ENCODE measurements around the gene SCN1A. TPM values are rescaled to one million over a fixed set of nuclear protein-coding genes. Genes with fewer than 3 reads are reported as not detected.

Gene SCN1A
- total and polyA plus RNA-seq, 2 of the 13 experiments (the other 11 are each of a cell fraction or from before 2014, with no cell fraction given) = 19.9 to 39.4 TPM

- TF ChIP-seq HDAC2 (CRISPR knock-in tag; IDR thresholded peaks at IDR 0.05) (peak; percentile 75), ZNF792 (CRISPR knock-in tag; IDR thresholded peaks at IDR 0.05) (peak; percentile 91; the same call in 1 of the 2 replicates), RARG (CRISPR knock-in tag; IDR thresholded peaks at IDR 0.05; ENCODE audit: low read depth) (peak; percentile 61; the same call in 1 of the 2 replicates), SATB2 (CRISPR knock-in tag; IDR thresholded peaks at IDR 0.05) (peak; percentile 69), SKI (IDR thresholded peaks at IDR 0.05; ENCODE audit: partially characterized antibody) (peak; percentile 71), ZSCAN21 (CRISPR knock-in tag; IDR thresholded peaks at IDR 0.05; ENCODE audit: borderline replicate concordance) (peak; percentile 80; the same call in 1 of the 2 replicates), ZNF512B (CRISPR knock-in tag; IDR thresholded peaks at IDR 0.05; ENCODE audit: borderline replicate concordance) (no peak), NKX3-1 (CRISPR knock-in tag; IDR thresholded peaks at IDR 0.05) (peak; percentile 63; the same call in 1 of the 2 replicates), U2AF2 (IDR thresholded peaks at IDR 0.05; ENCODE audit: low read depth, low read length) (no peak), ZBTB20 (CRISPR knock-in tag; IDR thresholded peaks at IDR 0.05; ENCODE audit: borderline replicate concordance, low read depth) (peak; percentile 69; the same call in 1 of the 2 replicates), KLF11 (CRISPR knock-in tag; IDR thresholded peaks at IDR 0.05) (peak; percentile 82; the same call in 1 of the 2 replicates), CSRNP2 (CRISPR knock-in tag; conservative IDR thresholded peaks at IDR 0.05; ENCODE audit: low read depth) (no peak), ZNF12 (CRISPR knock-in tag; IDR thresholded peaks at IDR 0.05) (0 out of 2 replicates have a peak, but pooled peaks have one; percentile 11)
- TF ChIP-seq, protein P1, sequence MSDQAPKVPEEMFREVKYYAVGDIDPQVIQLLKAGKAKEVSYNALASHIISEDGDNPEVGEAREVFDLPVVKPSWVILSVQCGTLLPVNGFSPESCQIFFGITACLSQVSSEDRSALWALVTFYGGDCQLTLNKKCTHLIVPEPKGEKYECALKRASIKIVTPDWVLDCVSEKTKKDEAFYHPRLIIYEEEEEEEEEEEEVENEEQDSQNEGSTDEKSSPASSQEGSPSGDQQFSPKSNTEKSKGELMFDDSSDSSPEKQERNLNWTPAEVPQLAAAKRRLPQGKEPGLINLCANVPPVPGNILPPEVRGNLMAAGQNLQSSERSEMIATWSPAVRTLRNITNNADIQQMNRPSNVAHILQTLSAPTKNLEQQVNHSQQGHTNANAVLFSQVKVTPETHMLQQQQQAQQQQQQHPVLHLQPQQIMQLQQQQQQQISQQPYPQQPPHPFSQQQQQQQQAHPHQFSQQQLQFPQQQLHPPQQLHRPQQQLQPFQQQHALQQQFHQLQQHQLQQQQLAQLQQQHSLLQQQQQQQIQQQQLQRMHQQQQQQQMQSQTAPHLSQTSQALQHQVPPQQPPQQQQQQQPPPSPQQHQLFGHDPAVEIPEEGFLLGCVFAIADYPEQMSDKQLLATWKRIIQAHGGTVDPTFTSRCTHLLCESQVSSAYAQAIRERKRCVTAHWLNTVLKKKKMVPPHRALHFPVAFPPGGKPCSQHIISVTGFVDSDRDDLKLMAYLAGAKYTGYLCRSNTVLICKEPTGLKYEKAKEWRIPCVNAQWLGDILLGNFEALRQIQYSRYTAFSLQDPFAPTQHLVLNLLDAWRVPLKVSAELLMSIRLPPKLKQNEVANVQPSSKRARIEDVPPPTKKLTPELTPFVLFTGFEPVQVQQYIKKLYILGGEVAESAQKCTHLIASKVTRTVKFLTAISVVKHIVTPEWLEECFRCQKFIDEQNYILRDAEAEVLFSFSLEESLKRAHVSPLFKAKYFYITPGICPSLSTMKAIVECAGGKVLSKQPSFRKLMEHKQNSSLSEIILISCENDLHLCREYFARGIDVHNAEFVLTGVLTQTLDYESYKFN (CRISPR knock-in tag; conservative IDR thresholded peaks at IDR 0.05) = peak; percentile 68
- TF ChIP-seq, protein P2, sequence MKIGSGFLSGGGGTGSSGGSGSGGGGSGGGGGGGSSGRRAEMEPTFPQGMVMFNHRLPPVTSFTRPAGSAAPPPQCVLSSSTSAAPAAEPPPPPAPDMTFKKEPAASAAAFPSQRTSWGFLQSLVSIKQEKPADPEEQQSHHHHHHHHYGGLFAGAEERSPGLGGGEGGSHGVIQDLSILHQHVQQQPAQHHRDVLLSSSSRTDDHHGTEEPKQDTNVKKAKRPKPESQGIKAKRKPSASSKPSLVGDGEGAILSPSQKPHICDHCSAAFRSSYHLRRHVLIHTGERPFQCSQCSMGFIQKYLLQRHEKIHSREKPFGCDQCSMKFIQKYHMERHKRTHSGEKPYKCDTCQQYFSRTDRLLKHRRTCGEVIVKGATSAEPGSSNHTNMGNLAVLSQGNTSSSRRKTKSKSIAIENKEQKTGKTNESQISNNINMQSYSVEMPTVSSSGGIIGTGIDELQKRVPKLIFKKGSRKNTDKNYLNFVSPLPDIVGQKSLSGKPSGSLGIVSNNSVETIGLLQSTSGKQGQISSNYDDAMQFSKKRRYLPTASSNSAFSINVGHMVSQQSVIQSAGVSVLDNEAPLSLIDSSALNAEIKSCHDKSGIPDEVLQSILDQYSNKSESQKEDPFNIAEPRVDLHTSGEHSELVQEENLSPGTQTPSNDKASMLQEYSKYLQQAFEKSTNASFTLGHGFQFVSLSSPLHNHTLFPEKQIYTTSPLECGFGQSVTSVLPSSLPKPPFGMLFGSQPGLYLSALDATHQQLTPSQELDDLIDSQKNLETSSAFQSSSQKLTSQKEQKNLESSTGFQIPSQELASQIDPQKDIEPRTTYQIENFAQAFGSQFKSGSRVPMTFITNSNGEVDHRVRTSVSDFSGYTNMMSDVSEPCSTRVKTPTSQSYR (CRISPR knock-in tag; IDR thresholded peaks at IDR 0.05; ENCODE audit: borderline replicate concordance) = no peak; the same call in 1 of the 2 replicates
Measured at GRCh38 chr2:165953655-165954606, 173.9 kb downstream of the SCN1A start, which contains the start of gene TTC21B (continued).
